Lower leg skin (tissue), 4 donors: ENCODE measurements around the gene NOSIP. TPM values are rescaled to one million over a fixed set of nuclear protein-coding genes. Genes with fewer than 3 reads are reported as not detected.

Experiments
- DNase-seq, 2 donors: peaks; one replicate each; pipeline ENCODE4 v3.0.0-alpha.2; 2019; ENCODE audit warnings: low spot score in 2 of 2
- H3K4me3 ChIP-seq: fragments of 200-600 bp; sonication (generic); 2 replicates; pipeline ENCODE4 v1.5.1; 2017; ENCODE audit warnings: mild to moderate bottlenecking, low read depth; ENCODE audit not compliant: poor library complexity, severe bottlenecking
- POLR2A ChIP-seq, 2 donors: fragments of 450-650 bp; IDR thresholded peaks; one replicate each; pipeline ENCODE4 v1.6.1; 2016 to 2017; ENCODE audit warnings: antibody characterized with exemption in 2 of 2, mild to moderate bottlenecking in 1 of 2, moderate library complexity in 1 of 2
- WGBS, 2 donors: methylation state at CpG; one replicate each; pipeline ENCODE4 v1.1.5; 2018; 5-methylcytosine and 5-hydroxymethylcytosine counted together
- intact Hi-C: fragments of 100-400 bp; cut with DNase I; formaldehyde crosslinking; loops from one replicate; pipeline ENCODE4 v1.15.0; 2023; ENCODE audit warnings: low total_unique reads
- total RNA-seq, 4 donors: library from RNA; depleted of rRNA; stranded (reverse); fragments of >200 nt; gene quantifications; one replicate each; pipeline ENCODE4 v1.1.0, GENCODE V29; 2016
- TF ChIP-seq, protein P1 (sequence below), 3 donors: fragments of 450-650 bp; IDR thresholded peaks; one replicate each; pipeline ENCODE4 v1.5.1; 2016; ENCODE audit warnings: antibody characterized with exemption in 3 of 3, mild to moderate bottlenecking in 3 of 3, moderate library complexity in 2 of 3

NOSIP gene
- total RNA-seq, 4 donors from 2014 or later: 62.0 to 84.8 (median 66.8) TPM

DNA sequence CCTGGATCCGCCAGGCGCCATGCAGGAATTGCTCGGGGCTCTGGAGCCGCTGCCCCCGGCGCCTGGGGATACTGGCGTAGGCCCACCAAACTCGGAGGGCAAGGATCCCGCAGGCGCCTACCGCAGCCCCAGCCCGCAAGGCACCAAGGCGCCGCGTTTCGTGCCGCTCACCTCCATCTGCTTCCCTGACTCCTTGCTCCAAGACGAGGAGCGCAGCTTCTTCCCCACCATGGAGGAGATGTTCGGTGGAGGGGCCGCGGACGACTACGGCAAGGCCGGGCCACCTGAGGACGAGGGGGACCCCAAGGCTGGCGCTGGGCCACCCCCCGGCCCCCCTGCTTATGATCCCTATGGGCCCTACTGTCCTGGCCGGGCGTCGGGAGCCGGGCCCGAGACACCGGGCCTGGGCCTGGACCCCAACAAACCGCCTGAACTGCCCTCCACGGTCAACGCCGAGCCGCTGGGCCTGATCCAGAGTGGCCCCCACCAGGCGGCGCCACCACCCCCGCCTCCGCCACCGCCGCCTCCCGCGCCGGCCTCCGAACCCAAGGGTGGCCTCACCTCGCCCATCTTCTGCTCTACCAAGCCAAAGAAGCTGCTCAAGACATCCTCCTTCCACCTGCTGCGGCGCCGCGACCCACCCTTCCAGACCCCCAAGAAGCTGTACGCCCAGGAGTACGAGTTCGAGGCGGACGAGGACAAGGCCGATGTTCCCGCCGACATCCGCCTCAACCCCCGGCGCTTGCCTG, 16.8 kb upstream of the NOSIP start:
- H3K4me3 ChIP-seq: no peak overlapping the region
- 95 to 96% methylated on average over 50 to 53 of the region's 65 CpGs for WGBS, 2 donors
- TF ChIP-seq POLR2A (IDR thresholded peaks at IDR 0.05): no peak
- TF ChIP-seq, protein P1, sequence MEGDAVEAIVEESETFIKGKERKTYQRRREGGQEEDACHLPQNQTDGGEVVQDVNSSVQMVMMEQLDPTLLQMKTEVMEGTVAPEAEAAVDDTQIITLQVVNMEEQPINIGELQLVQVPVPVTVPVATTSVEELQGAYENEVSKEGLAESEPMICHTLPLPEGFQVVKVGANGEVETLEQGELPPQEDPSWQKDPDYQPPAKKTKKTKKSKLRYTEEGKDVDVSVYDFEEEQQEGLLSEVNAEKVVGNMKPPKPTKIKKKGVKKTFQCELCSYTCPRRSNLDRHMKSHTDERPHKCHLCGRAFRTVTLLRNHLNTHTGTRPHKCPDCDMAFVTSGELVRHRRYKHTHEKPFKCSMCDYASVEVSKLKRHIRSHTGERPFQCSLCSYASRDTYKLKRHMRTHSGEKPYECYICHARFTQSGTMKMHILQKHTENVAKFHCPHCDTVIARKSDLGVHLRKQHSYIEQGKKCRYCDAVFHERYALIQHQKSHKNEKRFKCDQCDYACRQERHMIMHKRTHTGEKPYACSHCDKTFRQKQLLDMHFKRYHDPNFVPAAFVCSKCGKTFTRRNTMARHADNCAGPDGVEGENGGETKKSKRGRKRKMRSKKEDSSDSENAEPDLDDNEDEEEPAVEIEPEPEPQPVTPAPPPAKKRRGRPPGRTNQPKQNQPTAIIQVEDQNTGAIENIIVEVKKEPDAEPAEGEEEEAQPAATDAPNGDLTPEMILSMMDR (IDR thresholded peaks at IDR 0.05): no peak
- intact Hi-C loops: no loop called here
- no peak for DNase-seq

DNA sequence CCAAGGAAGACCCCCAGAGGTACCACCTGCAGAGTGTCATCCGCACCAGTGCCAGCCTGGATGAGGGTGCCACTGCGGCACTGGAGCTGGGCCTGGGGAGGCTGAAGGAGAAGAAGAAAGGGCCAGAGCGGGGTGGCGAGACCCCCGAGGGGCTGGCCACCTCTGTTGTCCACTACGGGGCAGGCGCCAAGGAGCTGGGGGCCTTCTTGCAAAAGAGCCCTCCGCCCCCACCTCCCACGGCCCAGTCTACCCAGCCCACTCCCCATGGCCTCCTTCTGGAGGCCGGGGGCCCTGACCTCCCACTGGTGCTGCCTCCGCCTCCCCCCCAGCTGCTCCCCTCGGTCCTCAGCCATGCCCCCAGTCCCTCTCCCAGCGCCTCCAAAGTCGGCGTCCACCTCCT, 16.1 kb upstream of the NOSIP start:
- no peak overlapping the region for H3K4me3 ChIP-seq
- WGBS, 2 donors: 91 to 95% methylated on average over 10 to 11 of the region's 15 CpGs
- intact Hi-C loops: no loop called here
- no peak for TF ChIP-seq POLR2A (IDR thresholded peaks at IDR 0.05)
- TF ChIP-seq, protein P1 (IDR thresholded peaks at IDR 0.05): no peak
- DNase-seq: no peak

DNA sequence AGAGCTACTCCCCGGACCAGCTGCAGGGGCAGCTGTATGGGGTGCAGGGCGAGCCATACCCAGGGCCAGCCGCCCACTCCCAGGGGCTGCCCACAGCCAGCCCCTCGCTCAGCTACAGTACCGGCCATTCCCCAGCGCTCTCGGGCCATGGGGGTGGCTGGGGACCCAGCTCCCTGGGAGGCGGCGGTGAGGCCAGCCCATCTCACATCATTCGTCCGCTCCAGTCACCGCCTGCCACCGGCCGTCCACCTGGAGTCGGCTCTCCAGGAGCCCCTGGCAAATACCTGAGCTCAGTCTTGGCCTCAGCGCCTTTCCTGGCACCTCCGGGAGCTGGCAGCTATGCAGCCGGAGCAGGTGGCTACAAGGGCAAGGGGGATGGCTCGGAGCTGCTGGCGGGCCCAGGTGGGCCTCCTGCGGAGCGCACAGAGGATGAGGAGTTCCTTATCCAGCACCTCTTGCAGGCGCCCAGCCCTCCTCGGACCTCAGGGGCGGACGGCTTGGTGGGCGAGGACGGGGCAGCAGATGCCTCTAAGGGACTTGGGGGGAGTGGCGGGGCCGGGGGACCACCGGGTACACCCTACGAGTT, 15.6 kb upstream of the NOSIP start:
- 92 to 93% methylated on average over 29 to 32 of the region's 32 CpGs for WGBS, 2 donors
- intact Hi-C loops: no loop called here
- DNase-seq: no peak
- no peak overlapping the region for H3K4me3 ChIP-seq
- no peak for TF ChIP-seq POLR2A (IDR thresholded peaks at IDR 0.05)
- TF ChIP-seq, protein P1 (IDR thresholded peaks at IDR 0.05): no peak

DNA sequence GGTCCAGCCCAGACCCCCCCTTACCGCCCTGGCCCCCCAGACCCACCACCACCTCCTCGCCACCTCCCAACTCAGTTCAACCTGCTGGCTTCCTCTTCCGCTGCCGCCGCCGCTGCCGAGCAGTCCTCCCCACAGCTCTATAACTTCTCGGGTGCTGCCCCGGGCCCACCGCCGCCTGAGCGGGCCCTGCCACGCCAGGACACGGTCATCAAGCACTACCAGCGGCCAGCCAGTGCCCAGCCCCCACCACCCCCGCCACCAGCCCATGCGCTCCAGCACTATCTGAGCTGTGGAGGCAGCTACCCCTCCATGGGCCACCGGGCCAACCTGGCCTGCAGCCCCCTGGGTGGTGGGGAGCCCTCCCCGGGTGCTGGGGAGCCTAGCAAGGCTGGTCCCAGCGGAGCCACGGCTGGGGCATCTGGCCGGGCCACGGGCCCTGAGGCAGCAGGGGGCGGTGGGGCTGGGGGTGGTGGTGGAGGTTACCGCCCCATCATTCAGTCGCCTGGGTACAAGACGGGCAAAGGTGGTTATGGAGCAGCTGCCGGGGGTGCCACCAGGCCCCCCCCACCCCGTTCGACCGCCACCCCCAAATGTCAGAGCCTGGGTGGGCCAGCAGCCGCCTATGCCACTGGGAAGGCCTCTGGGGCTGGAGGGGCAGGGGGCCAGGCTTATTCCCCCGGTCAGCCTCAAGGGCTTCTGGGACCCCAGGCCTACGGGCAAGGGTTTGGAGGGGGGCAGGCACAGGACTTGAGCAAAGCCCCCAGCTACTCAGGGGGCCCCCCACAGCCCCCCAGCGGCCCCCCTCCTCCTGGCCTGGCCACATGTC, 14.8 kb upstream of the NOSIP start:
- TF ChIP-seq, protein P1 (IDR thresholded peaks at IDR 0.05): no peak
- no peak for TF ChIP-seq POLR2A (IDR thresholded peaks at IDR 0.05)
- DNase-seq: no peak
- H3K4me3 ChIP-seq: no peak overlapping the region
- intact Hi-C loops: loop anchor here (5.0 kb wide), 1 partner anchor 42 kb away; no protein-coding TSS in a partner anchor
- 91 to 95% methylated on average over 13 to 28 of the region's 35 CpGs for WGBS, 2 donors

DNA sequence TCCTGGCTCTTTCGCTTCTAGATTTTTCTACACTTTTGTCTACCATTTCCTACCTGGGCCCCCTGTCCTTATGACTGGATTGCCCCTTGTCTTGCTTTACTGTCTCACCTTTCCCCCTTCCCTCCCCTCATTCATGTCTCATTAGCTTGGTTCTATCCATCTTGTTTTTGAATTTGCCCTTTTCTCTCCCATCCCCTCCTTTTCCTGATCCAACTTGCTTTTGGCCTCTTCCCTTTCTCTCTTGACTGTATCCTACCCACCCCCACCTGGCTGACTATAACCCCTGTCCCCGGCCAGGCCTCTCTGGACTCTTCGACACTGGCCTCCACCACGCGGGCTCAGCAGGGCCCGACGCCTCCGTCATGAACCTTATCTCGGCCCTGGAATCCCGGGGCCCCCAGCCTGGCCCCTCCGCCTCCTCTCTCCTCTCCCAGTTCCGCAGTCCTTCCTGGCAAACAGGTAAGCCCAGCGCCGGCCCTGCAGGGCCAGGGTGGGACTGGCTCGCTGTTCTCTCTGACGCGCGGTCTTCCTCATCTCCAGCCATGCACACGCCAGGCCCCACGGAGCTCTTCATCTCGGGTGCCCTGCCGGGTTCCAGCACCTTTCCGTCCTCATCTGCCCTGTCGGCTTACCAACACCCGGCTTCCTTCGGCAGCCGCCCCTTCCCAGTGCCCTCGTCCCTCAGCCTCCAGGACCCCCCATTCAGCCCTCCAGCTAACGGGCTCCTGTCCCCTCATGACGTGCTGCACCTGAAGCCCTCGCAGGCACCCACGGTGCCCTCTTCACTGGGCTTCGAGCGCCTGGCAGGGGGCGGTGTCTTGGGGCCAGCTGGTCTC, 14.0 kb upstream of the NOSIP start:
- intact Hi-C loops: loop anchor here (5.0 kb wide), 1 partner anchor 43 kb away; no protein-coding TSS in a partner anchor
- no peak overlapping the region for H3K4me3 ChIP-seq
- no peak for DNase-seq
- 88 to 91% methylated on average over 32 to 35 of the region's 35 CpGs for WGBS, 2 donors
- TF ChIP-seq, protein P1 (IDR thresholded peaks at IDR 0.05): no peak
- TF ChIP-seq POLR2A (IDR thresholded peaks at IDR 0.05): no peak
